Renal pelvis (tissue), 4 donors: ENCODE results near the gene CLRN2. TPM values are rescaled to one million over a fixed set of nuclear protein-coding genes. Genes with fewer than 3 reads are reported as not detected.
"Not testable (repeated sequence)": the region's sequence is repeated elsewhere in the genome, so short reads cannot be mapped to it uniquely, and the experiment has no call there.

Source experiments
- DNase-seq: peaks from one replicate; pipeline ENCODE4 v3.0.0-alpha.2; 2013
- polyA plus RNA-seq, 3 donors: library from polyadenylated mRNA; unstranded; fragments of 120-200 nt; gene quantifications; one replicate each; pipeline ENCODE4 v1.2.1, GENCODE V29; 2013; ENCODE audit not compliant: insufficient read length in 3 of 3

Gene CLRN2
- polyA plus RNA-seq, 3 donors, result not detected

DNA sequence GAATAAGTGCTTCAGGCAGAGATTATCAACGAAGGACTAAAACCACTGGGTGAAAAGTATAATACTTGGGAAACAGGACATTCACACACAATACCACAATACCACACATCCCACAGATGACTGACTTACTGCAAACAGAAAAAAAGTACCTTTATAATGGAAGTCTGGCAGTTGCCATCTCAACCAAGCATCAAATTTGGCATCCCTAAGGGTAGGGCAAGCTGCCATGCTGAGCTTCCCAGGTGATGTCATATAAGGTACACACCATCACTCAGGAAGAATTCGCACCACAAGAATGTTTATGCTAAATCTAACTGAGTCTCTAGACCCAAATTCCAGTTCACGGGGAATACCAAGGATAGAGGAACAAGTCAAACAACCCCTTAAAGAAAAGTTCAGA lies 12.2 kb upstream of the CLRN2 start:
- no peak for DNase-seq

GRCh38 chr4:17504081-17504480 lies 10.9 kb upstream of the CLRN2 start:
- DNase-seq, result no peak

- DNase-seq, result no peak
These were observed 4.4 kb upstream of the CLRN2 start for GRCh38 chr4:17510582-17510981.

GRCh38 chr4:17511051-17511450 lies 3.9 kb upstream of the CLRN2 start:
- no peak for DNase-seq

GRCh38 chr4:17511509-17511949 lies 3.4 kb upstream of the CLRN2 start:
- DNase-seq, result no peak

DNA sequence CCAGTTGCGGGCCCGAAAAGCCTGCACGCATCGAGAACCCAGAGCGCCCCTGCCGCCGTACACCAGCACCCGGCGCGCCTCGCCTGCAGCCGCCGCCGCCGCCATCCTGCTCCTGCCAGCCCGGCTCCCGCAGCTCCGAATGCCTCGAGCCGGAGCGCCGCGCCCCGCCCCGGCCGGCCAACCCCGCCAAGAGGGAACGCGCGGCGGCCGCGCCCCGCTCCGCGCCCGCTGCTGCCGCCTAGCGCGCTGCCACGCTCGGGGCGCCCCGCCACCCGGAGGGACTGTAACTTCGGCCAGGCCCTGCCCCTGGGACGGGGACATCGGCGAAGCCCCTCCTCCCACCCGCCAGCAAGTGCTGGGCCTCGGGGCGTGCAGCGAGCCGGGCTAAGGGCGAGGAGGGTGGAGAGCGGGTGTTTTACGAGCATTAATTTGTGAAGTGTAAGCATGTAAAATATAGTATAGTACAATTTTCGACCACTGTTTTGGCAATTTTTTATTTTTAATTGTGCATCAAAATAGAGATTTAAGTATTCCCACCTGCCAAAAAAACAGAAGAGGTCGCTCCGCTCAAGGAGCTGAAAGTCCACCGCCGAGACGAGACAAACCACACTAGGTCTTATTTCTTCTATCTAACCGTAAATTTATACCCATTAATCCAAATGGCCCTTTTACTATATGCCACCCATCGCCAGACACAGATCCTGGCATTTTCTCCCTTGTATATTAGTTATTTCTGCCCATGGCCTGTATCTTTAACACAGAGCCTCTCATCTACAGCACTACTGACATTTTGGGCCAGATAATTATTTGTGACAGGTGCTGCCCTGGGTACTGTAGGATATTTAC lies 2.8 kb upstream of the CLRN2 start, which contains the start of gene QDPR:
Gene QDPR (minus strand): TSS at position 141 of the 846 bp plus-strand sequence. CDS start 36 bp downstream, at position 105.
- peak; percentile 66 for DNase-seq

GRCh38 chr4:17512973-17513665 lies 1.8 kb upstream of the CLRN2 start:
- DNase-seq, result no peak

- no peak for DNase-seq
These were observed 761 bp downstream of the CLRN2 start for GRCh38 chr4:17515445-17516407.

DNA sequence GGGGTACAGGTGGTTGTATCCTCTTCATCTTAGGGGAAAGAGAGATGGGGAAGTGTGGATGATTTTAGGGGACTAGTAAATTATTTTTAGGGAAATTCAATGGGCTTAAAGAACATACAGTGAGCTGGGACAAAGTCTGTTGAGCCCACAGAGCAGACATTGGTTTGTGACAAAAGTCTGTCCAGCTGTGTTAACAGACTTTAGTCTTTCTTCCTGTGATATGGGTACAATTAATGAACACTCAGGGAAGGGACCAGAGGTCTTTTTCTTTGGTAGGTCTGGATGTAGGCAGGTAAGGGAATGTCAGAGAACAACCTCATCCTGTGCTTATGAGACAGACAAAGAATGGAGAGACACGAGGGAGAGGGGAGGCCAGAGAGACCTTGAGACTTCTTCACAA lies 2.0 kb downstream of the CLRN2 start:
- DNase-seq, result no peak

DNA sequence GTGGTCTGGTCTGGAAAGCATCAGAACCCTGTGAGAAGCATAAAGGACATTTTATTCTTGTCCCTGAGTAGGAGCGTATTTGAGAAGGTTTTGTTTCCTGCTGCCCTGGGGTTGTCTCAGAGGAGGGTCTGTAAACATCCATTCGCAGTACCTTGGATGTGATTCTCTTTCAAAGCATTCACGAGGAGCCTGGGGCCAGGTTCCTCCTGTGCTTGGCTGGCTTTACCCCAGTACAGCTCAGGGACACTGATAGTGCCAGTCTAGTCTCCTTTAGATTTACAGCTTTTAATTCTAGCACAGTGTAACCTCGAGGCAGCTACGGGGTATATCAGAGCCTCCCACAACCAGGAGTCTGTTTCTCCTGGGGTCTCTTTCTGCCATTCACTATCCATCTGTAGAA lies 2.7 kb downstream of the CLRN2 start:
- DNase-seq, result no peak

DNA sequence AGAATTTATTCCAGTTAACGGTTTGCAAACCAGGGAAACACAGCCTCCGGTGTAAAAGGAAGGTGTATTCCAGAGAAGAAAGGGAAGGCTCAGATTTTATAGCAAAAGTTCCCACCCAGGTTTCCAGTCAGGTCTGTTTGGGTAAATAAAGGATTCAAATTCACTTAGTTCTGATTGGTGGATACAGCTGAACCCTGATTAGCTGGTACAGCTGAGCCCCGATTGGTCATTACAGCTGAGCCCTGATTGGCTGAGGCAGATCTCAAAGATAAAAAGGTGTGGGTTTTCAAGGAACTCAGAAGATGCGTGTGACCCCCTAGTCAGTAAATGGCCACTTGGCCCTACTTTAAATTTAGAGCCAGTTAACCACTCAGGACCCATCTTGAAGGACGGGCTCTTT lies 6.6 kb downstream of the CLRN2 start:
- no peak for DNase-seq

DNA sequence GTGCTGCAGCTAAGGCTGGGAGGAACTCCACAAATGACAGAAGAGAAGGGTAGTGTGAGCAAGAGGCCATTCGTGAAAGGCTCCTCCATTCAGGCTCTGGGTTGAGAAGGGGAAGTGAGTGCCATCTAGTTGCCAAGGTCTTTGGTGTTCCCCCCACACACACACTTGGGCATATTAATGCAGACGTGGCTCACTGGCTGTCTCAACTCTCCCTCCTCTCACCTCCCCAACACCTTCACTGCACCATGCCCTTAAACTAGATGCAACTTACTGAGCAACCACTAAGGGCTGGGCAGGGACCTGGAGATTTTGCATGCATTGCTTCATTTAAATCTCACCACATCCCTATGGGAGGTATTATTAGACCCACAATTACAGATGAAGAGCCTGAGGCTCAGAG lies 8.7 kb downstream of the CLRN2 start:
- DNase-seq, result no peak

- no peak for DNase-seq
These were observed 11.9 kb downstream of the CLRN2 start for GRCh38 chr4:17526695-17527477.

GRCh38 chr4:17528551-17529165 lies 13.7 kb downstream of the CLRN2 start:
- no peak for DNase-seq

GRCh38 chr4:17531538-17532285 lies 16.7 kb downstream of the CLRN2 start:
- no peak for DNase-seq

GRCh38 chr4:17534705-17535104 lies 19.7 kb downstream of the CLRN2 start:
- DNase-seq, result no peak

- no peak for DNase-seq
These were observed 20.3 kb downstream of the CLRN2 start for GRCh38 chr4:17535242-17535641.

- DNase-seq, result no peak
These were observed 20.9 kb downstream of the CLRN2 start for GRCh38 chr4:17535906-17536305.

GRCh38 chr4:17537060-17537459 lies 22.1 kb downstream of the CLRN2 start:
- DNase-seq, result not testable (repeated sequence)

- no peak for DNase-seq
These were observed 29.2 kb downstream of the CLRN2 start for GRCh38 chr4:17544205-17544604.
